ENCODE measurements around the gene HPS3.

GRCh38 chr3:149142682-149143081, 13.2 kb downstream of the HPS3 start:
- TF ChIP-seq CTCF (IDR thresholded peaks at IDR 0.05; ENCODE audit: poor library complexity, severe bottlenecking) = no peak
- no peak for TF ChIP-seq POLR2AphosphoS5 (IDR thresholded peaks at IDR 0.05)
- TF ChIP-seq EZH2 (IDR thresholded peaks at IDR 0.05; ENCODE audit: borderline replicate concordance, insufficient read depth, low read length, poor library complexity, severe bottlenecking) = no peak
